ENCODE results near the gene ALAD.

DNA sequence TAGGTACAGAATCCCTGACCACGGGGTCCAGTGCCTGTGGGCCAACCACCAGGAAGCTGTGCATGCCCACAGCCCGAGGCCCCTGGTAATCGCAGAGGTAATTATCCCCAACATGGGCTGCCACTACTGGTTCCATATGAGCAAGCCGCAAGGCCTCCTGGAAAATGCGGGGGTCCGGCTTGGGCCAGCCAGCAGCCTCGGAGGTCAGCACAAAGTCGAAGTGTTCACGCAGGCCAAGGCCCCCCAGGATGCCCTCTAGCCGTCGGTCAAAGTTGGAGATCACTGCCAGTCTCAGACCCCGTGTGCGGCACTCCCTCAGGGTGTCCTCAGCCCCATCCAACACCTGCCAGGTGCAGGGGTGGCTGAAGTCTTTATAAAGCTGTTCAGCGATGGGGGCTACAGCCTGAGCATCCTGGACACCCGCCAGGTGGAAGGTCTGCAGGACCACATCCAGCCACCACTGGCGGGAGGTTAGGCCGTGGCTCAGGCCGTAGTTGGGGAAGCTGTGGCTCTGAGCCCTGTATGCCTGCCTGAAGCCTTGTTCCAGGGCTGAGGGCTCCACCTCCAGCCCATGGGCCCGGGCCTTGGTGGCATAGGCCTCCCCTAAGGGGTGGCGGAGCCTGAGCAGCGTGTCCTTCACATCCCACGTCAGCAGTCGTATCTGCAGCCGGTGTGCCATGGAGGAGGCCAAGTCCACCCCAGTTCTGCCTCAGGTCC, 27.2 kb downstream of the ALAD start:
- no peak for TF ChIP-seq POLR2A (IDR thresholded peaks at IDR 0.05)
- TF ChIP-seq, protein P1, sequence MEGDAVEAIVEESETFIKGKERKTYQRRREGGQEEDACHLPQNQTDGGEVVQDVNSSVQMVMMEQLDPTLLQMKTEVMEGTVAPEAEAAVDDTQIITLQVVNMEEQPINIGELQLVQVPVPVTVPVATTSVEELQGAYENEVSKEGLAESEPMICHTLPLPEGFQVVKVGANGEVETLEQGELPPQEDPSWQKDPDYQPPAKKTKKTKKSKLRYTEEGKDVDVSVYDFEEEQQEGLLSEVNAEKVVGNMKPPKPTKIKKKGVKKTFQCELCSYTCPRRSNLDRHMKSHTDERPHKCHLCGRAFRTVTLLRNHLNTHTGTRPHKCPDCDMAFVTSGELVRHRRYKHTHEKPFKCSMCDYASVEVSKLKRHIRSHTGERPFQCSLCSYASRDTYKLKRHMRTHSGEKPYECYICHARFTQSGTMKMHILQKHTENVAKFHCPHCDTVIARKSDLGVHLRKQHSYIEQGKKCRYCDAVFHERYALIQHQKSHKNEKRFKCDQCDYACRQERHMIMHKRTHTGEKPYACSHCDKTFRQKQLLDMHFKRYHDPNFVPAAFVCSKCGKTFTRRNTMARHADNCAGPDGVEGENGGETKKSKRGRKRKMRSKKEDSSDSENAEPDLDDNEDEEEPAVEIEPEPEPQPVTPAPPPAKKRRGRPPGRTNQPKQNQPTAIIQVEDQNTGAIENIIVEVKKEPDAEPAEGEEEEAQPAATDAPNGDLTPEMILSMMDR (IDR thresholded peaks at IDR 0.05), result no peak

Data from gastroesophageal sphincter (tissue), 3 donors.